A549 (cell line): ENCODE results near the gene GSG1L.

Experiments used
- BHLHE40 ChIP-seq: IDR thresholded peaks from 2 replicates; pipeline ENCODE4 v1.6.1; 2012; ENCODE audit warnings: low read depth, low read length, inconsistent platforms
- CBX2 ChIP-seq: fragments of 200-600 bp; sonication (generic); IDR thresholded peaks from 2 replicates; pipeline ENCODE4 v1.6.1; 2016; ENCODE audit warnings: low read depth, mild to moderate bottlenecking, borderline replicate concordance
- CEBPB ChIP-seq, 2 experiments: fragments of >200 bp in 1 of 2; sonication (Bioruptor Twin) in 1 of 2; formaldehyde crosslinking in 1 of 2; IDR thresholded peaks; 2 replicates each; pipeline ENCODE4 v1.6.1; 2012 to 2016
- CTCF ChIP-seq: fragments of >200 bp; sonication (Bioruptor Twin); formaldehyde crosslinking; IDR thresholded peaks from 3 replicates; pipeline ENCODE4 v1.5.1; 2016
- HDAC2 ChIP-seq: fragments of 200-600 bp; sonication (generic); IDR thresholded peaks from 2 replicates; pipeline ENCODE4 v1.6.1; 2016
- MAFK ChIP-seq: fragments of 450-650 bp; IDR thresholded peaks from 2 replicates; pipeline ENCODE4 v1.6.1; 2014; ENCODE audit not compliant: partially characterized antibody
- NR3C1 ChIP-seq: fragments of >200 bp; sonication (Bioruptor Twin); formaldehyde crosslinking; IDR thresholded peaks from 3 replicates; pipeline ENCODE4 v1.6.1; 2017
- POLR2A ChIP-seq: IDR thresholded peaks from 2 replicates; pipeline ENCODE4 v1.6.1; 2012; ENCODE audit warnings: mild to moderate bottlenecking, low read length
- REST ChIP-seq: fragments of 200-600 bp; sonication (generic); IDR thresholded peaks from 2 replicates; pipeline ENCODE4 v1.6.1; 2016; ENCODE audit warnings: antibody characterized with exemption, mild to moderate bottlenecking, moderate library complexity
- SMC3 ChIP-seq: fragments of >200 bp; sonication (Bioruptor Twin); formaldehyde crosslinking; IDR thresholded peaks from 3 replicates; pipeline ENCODE4 v1.6.1; 2018; ENCODE audit warnings: inconsistent platforms
- TP53 ChIP-seq: fragments of 250-450 bp; sonication (Bioruptor Pico); IDR thresholded peaks from 2 replicates; pipeline ENCODE4 v1.5.0; 2021; ENCODE audit warnings: mild to moderate bottlenecking, moderate library complexity
- ZNF302 ChIP-seq: fragments of 250-450 bp; sonication (Bioruptor Pico); IDR thresholded peaks from 2 replicates; pipeline ENCODE4 v1.9.0; 2021; ENCODE audit warnings: inconsistent platforms, mild to moderate bottlenecking, moderate library complexity
- TF ChIP-seq, protein P1 (sequence below): fragments of 150-350 bp; IDR thresholded peaks from 2 replicates; pipeline ENCODE4 v1.6.1; 2014; ENCODE audit warnings: low read depth, mild to moderate bottlenecking, low read length

DNA sequence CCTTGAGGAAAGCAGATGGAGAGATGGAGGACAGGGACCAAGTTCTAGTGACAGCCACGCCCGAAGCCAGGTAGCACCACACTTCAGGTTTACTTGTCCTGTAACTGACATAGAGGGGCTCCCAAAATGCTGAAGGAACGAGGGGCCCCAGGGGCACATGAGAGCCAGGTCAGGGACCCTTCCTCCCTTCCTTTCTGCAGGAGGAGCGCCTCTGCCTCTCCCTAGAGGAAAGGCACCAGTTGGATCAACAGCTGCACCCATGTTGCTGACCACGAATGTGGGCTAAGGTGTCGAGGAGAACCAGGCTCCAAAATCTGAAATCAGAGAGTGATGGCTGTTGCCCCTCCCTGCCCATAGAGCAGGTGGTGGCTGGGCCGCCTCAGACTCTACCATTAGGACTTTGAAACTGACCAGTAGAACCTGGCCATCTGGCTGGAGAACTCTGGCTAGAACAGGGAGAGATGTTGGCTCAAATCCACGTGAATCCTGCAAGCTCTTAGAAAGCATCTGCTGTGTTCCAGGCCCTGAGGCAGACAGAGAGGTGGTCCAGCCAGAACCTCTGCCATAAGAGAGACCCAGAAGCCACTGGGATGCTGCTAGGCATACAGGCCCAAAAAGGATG, 294.8 kb downstream of the GSG1L start:
- TF ChIP-seq CBX2 (no peak), CTCF (no peak), CEBPB (IDR thresholded peaks at IDR 0.05) (no peak), ZNF302 (CRISPR knock-in tag) (no peak), TP53 (CRISPR knock-in tag) (no peak), SMC3 (no peak), MAFK (no peak), REST (no peak), NR3C1 (no peak), POLR2A (no peak), BHLHE40 (no peak), HDAC2 (no peak)
- TF ChIP-seq, protein P1, sequence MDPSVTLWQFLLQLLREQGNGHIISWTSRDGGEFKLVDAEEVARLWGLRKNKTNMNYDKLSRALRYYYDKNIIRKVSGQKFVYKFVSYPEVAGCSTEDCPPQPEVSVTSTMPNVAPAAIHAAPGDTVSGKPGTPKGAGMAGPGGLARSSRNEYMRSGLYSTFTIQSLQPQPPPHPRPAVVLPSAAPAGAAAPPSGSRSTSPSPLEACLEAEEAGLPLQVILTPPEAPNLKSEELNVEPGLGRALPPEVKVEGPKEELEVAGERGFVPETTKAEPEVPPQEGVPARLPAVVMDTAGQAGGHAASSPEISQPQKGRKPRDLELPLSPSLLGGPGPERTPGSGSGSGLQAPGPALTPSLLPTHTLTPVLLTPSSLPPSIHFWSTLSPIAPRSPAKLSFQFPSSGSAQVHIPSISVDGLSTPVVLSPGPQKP = no peak
